ENCODE measurements around the gene RABL6.
"Not testable (repeated sequence)": the region's sequence is repeated elsewhere in the genome, so short reads cannot be mapped to it uniquely, and the experiment has no call there.

- TF ChIP-seq CTCF (IDR thresholded peaks at IDR 0.05; ENCODE audit: insufficient read depth, low read length); POLR2AphosphoS5 (IDR thresholded peaks at IDR 0.05; ENCODE audit: low read depth); GABPA (IDR thresholded peaks at IDR 0.05; ENCODE audit: low read depth); REST (IDR thresholded peaks at IDR 0.05; ENCODE audit: insufficient replicate concordance, low read depth); SPI1 (IDR thresholded peaks at IDR 0.05; ENCODE audit: borderline replicate concordance, low read depth): not testable (repeated sequence)
Measured at GRCh38 chr9:136837856-136838277, 30.1 kb downstream of the RABL6 start.
